ENCODE results near the gene ZNF575.

Gene ZNF575

GRCh38 chr19:43490759-43491158, 42.2 kb upstream of the ZNF575 start:
- no peak overlapping the region for H3K4me3 ChIP-seq (ENCODE audit: low read depth, low read length)
- TF ChIP-seq CTCF (IDR thresholded peaks at IDR 0.05; ENCODE audit: low read depth, low read length), result no peak

- no peak overlapping the region for H3K4me3 ChIP-seq (ENCODE audit: low read depth, low read length)
- TF ChIP-seq CTCF (IDR thresholded peaks at IDR 0.05; ENCODE audit: low read depth, low read length), result no peak
These were observed 37.9 kb upstream of the ZNF575 start for GRCh38 chr19:43495082-43495481.

GRCh38 chr19:43496960-43497359, 36.0 kb upstream of the ZNF575 start:
- no peak for TF ChIP-seq CTCF (IDR thresholded peaks at IDR 0.05; ENCODE audit: low read depth, low read length)
- no peak overlapping the region for H3K4me3 ChIP-seq (ENCODE audit: low read depth, low read length)

GRCh38 chr19:43498233-43498842, 34.6 kb upstream of the ZNF575 start:
- TF ChIP-seq CTCF (IDR thresholded peaks at IDR 0.05; ENCODE audit: low read depth, low read length), result no peak
- no peak overlapping the region for H3K4me3 ChIP-seq (ENCODE audit: low read depth, low read length)

GRCh38 chr19:43499042-43499441, 33.9 kb upstream of the ZNF575 start:
- no peak for TF ChIP-seq CTCF (IDR thresholded peaks at IDR 0.05; ENCODE audit: low read depth, low read length)
- no peak overlapping the region for H3K4me3 ChIP-seq (ENCODE audit: low read depth, low read length)

- TF ChIP-seq CTCF (IDR thresholded peaks at IDR 0.05; ENCODE audit: low read depth, low read length), result no peak
- no peak overlapping the region for H3K4me3 ChIP-seq (ENCODE audit: low read depth, low read length)
These were observed 31.1 kb upstream of the ZNF575 start for GRCh38 chr19:43501661-43502418.

- no peak overlapping the region for H3K4me3 ChIP-seq (ENCODE audit: low read depth, low read length)
These were observed 30.5 kb upstream of the ZNF575 start for GRCh38 chr19:43502419-43502976.

More at GRCh38 chr19:43502419-43502976, 30.5 kb upstream of the ZNF575 start:
- no peak for TF ChIP-seq CTCF (IDR thresholded peaks at IDR 0.05; ENCODE audit: low read depth, low read length)
